ENCODE measurements around the gene VTI1A. TPM values are rescaled to one million over a fixed set of nuclear protein-coding genes. Genes with fewer than 3 reads are reported as not detected.

Gene VTI1A
- total and polyA plus RNA-seq, 9 of the 15 experiments (the other 6 are each of a cell fraction or from before 2014, with no cell fraction given), result 9.3 to 21.4 (median 16.0) TPM

DNA sequence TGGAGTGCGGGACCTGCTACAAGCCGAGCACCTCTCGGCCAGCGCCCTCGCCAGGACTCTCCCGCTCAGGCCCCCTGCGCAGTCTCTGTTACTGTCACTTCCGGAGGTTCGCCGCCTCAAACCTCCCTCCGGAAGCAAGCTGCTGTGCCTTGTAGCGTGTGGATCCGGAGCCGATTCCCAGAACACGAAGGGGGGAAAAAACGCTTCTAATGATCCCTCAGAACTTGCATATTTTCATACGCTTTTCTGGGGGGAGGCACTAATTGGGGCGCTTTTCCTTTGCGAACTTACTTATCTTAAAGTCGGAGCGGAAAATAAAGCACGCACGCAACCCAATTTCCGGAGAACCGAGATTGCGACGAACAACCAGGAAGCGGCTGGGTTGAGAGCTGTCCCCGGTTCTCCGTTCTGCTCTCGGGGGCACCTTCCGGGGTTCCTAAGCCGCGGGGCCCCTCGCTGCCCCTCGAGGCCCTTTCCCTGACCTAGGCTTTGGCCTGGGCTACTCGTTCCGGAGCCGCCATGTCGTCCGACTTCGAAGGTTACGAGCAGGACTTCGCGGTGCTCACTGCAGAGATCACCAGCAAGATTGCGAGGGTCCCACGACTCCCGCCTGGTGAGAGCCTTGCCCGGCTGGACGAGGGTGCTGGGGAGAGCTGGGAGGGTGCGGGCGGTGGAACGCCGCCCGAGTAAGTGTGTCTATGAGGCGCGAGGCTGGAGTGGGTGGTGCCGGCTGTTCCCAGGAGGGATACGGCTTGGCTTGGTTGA is at the start of gene VTI1A, which contains the start of gene ZDHHC6 (continued):
- TF ChIP-seq FOSL1 (tag; conservative IDR thresholded peaks at IDR 0.05) (0 out of 2 replicates have a peak, but pooled peaks have one; percentile 34), CEBPG (CRISPR knock-in tag; IDR thresholded peaks at IDR 0.05) (no peak), CEBPG (tag; conservative IDR thresholded peaks at IDR 0.05 in 1 of 2, IDR thresholded peaks at IDR 0.05 in 1 of 2) (no peak), YY1 (IDR thresholded peaks at IDR 0.05; ENCODE audit: borderline replicate concordance in 1 of 3, control insufficient read depth in 1 of 3, extremely low read depth in 1 of 3, insufficient read depth in 3 of 3, insufficient read length in 1 of 3, insufficient replicate concordance in 2 of 3, low read depth in 1 of 3, low read length in 2 of 3) (peak in 2 of 3 experiments; percentile 35 to 66), ZNF699 (CRISPR knock-in tag; IDR thresholded peaks at IDR 0.05; ENCODE audit: insufficient replicate concordance) (no peak), ID3 (CRISPR knock-in tag; IDR thresholded peaks at IDR 0.05) (no peak), ID3 (tag; IDR thresholded peaks at IDR 0.05) (0 out of 2 replicates have a peak, but pooled peaks have one; percentile 21), POLR2B (IDR thresholded peaks at IDR 0.05; ENCODE audit: low read depth, partially characterized antibody) (no peak), HNRNPUL1 (IDR thresholded peaks at IDR 0.05; ENCODE audit: low read length) (no peak), HMG20A (CRISPR knock-in tag; conservative IDR thresholded peaks at IDR 0.05) (no peak), ESRRB (CRISPR knock-in tag; IDR thresholded peaks at IDR 0.05; ENCODE audit: borderline replicate concordance) (no peak), JUNB (CRISPR knock-in tag; conservative IDR thresholded peaks at IDR 0.05) (no peak), HNRNPLL (IDR thresholded peaks at IDR 0.05; ENCODE audit: low read depth, low read length, poor library complexity, severe bottlenecking) (peak; percentile 40), PHF8 (IDR thresholded peaks at IDR 0.05; ENCODE audit: borderline replicate concordance, low read length) (peak; percentile 82; the same call in 1 of the 2 replicates), ZNF395 (CRISPR knock-in tag; IDR thresholded peaks at IDR 0.05) (0 out of 2 replicates have a peak, but pooled peaks have one; percentile 43)
- TF ChIP-seq, protein P1, sequence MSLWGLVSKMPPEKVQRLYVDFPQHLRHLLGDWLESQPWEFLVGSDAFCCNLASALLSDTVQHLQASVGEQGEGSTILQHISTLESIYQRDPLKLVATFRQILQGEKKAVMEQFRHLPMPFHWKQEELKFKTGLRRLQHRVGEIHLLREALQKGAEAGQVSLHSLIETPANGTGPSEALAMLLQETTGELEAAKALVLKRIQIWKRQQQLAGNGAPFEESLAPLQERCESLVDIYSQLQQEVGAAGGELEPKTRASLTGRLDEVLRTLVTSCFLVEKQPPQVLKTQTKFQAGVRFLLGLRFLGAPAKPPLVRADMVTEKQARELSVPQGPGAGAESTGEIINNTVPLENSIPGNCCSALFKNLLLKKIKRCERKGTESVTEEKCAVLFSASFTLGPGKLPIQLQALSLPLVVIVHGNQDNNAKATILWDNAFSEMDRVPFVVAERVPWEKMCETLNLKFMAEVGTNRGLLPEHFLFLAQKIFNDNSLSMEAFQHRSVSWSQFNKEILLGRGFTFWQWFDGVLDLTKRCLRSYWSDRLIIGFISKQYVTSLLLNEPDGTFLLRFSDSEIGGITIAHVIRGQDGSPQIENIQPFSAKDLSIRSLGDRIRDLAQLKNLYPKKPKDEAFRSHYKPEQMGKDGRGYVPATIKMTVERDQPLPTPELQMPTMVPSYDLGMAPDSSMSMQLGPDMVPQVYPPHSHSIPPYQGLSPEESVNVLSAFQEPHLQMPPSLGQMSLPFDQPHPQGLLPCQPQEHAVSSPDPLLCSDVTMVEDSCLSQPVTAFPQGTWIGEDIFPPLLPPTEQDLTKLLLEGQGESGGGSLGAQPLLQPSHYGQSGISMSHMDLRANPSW (CRISPR knock-in tag; IDR thresholded peaks at IDR 0.05), result no peak
- TF ChIP-seq, protein P2, sequence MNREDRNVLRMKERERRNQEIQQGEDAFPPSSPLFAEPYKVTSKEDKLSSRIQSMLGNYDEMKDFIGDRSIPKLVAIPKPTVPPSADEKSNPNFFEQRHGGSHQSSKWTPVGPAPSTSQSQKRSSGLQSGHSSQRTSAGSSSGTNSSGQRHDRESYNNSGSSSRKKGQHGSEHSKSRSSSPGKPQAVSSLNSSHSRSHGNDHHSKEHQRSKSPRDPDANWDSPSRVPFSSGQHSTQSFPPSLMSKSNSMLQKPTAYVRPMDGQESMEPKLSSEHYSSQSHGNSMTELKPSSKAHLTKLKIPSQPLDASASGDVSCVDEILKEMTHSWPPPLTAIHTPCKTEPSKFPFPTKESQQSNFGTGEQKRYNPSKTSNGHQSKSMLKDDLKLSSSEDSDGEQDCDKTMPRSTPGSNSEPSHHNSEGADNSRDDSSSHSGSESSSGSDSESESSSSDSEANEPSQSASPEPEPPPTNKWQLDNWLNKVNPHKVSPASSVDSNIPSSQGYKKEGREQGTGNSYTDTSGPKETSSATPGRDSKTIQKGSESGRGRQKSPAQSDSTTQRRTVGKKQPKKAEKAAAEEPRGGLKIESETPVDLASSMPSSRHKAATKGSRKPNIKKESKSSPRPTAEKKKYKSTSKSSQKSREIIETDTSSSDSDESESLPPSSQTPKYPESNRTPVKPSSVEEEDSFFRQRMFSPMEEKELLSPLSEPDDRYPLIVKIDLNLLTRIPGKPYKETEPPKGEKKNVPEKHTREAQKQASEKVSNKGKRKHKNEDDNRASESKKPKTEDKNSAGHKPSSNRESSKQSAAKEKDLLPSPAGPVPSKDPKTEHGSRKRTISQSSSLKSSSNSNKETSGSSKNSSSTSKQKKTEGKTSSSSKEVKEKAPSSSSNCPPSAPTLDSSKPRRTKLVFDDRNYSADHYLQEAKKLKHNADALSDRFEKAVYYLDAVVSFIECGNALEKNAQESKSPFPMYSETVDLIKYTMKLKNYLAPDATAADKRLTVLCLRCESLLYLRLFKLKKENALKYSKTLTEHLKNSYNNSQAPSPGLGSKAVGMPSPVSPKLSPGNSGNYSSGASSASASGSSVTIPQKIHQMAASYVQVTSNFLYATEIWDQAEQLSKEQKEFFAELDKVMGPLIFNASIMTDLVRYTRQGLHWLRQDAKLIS (CRISPR knock-in tag; IDR thresholded peaks at IDR 0.05), result no peak

All from K562 (cell line).